HG03039 (cell line): ENCODE results near the gene ZNF366.
"Not testable (repeated sequence)": the region's sequence is repeated elsewhere in the genome, so short reads cannot be mapped to it uniquely, and the experiment has no call there.

Source experiments
- ATAC-seq: cut with Tn5 transposase; IDR thresholded peaks from one replicate; pipeline ENCODE4 v1.9.1; 2021; ENCODE audit warnings: mild to moderate bottlenecking, moderate library complexity; ENCODE audit not compliant: unreplicated experiment

The ZNF366 gene

GRCh38 chr5:72408603-72409002 lies 98.6 kb downstream of the ZNF366 start:
- no peak for ATAC-seq

DNA sequence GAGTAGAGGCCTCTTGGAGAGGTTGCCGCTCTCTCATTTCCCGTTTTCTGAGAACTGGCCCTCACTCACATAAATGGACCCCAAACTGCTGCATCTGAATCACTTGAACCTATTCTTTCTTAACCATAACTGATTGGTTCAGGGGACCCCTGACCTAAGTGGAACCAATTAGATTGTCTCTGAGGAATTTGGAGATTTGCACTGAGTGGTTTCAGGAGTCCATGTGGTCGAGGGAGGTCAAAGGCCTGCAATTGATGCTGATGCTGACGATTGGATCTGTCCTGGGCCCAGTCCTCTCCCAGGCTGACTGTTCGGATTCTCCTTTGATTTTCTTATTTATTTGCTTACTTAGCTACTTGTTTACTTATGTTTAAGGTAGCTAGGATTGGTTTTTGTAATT lies 99.1 kb downstream of the ZNF366 start:
- no peak for ATAC-seq

- no peak for ATAC-seq
Measured at GRCh38 chr5:72407541-72407940, 99.7 kb downstream of the ZNF366 start.

GRCh38 chr5:72407078-72407477 lies 100.1 kb downstream of the ZNF366 start:
- no peak for ATAC-seq

- ATAC-seq: not testable (repeated sequence)
Measured at GRCh38 chr5:72404771-72405170, 102.4 kb downstream of the ZNF366 start.

GRCh38 chr5:72402959-72403628 lies 104.1 kb downstream of the ZNF366 start:
- no peak for ATAC-seq

- no peak for ATAC-seq
Measured at GRCh38 chr5:72402381-72402890, 104.8 kb downstream of the ZNF366 start.

DNA sequence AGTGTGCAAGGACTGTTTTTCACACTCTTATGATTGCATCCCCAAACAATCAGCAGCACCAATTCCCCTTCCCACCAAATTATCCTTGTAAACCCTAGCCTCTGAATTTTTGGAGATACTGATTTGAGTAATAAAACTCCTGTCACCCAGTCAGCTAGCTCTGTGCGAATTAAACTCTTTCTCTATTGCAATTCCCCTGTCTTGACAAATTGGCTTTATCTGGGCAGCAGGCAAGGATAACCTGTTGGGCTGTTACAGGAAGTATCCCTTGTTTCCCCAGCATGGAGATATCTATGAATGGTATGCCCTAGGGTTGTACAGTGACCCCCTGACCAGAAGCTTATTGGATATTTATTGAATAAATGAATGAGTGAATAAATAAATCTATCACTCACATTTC lies 106.3 kb downstream of the ZNF366 start:
- no peak for ATAC-seq

DNA sequence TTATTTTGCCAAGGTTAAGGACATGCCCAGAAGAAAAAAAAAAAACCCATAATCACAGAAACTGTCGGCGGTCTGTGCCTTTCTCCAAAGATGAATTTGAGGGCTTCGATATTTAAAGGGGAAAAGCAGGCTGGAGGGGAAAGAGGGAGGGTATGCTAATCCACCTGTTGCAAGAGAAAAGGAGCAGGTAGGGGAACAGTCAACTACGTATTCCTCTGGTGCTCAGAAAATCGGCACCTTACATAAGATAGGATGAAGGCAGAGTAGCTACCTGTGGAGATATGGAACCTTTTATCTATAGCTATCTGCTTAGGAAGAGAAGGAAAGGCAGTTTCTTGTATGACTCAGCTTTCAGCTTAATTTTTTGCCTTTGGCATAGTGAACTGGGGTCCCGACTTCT lies 109.4 kb downstream of the ZNF366 start:
- no peak for ATAC-seq

DNA sequence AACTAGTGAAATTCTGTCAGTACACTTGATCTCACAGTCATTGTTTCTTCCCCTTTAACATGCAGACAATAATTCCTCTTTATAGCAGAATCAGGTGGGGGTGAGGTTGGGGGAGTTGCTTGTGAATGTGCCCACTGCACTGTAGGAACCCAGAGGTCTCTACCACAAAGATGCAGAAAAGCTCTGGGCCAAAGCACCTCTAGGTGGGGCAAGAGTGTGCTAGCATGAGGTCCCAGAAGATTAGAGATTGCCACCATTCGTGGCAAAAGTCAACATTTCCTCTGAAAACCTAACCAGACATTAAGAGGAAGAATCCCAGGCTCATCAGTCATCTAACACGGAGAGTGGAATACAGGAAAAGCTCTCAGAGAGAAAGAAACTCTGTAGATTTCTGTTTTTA lies 112.5 kb downstream of the ZNF366 start:
- ATAC-seq: no peak

GRCh38 chr5:72393052-72393451 lies 114.2 kb downstream of the ZNF366 start:
- ATAC-seq: no peak
